ENCODE measurements around the gene OR2F2. TPM values are rescaled to one million over a fixed set of nuclear protein-coding genes. Genes with fewer than 3 reads are reported as not detected.

Gene OR2F2, protein sequence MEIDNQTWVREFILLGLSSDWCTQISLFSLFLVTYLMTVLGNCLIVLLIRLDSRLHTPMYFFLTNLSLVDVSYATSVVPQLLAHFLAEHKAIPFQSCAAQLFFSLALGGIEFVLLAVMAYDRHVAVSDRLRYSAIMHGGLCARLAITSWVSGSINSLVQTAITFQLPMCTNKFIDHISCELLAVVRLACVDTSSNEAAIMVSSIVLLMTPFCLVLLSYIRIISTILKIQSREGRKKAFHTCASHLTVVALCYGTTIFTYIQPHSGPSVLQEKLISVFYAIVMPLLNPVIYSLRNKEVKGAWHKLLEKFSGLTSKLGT
- not detected in 2 replicates for total RNA-seq

DNA sequence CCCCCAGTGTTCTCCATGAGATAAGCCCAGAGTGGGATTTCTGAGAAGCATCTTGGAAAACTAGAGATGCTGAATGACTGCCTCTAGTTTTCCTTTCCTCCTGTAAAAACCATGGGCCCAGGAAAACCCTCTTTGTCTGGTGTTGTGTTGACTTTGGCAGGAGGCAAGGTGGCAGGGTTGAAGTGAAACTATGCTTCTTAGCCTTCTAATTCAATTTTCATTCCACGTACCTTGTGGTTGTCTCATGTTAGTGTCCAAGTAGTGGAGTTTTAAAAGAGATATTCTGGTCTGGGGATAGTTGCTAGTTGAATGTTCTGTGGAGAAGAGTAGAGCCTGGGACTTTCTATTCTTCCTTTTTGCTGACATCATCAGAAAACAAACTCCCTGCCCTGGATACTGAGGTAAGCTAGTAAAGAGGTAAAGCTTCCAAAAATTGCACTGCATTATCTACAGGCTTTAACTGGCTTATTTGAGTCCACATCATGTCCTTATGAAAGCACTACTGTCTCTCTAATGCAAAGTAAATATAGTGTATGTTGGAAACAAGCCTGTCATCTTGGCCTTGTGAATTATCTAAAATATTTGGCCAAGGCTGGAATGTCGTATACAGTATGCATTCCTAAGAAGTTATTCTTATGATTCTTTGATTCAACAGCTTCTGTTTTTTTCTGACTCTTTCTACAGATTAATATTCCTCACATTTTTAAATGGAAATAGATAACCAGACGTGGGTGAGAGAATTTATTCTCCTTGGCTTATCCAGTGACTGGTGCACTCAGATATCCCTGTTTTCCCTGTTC lies at the start of gene OR2F2:
OR2F2 (plus strand) TSS at position 708 of the 800 bp plus-strand sequence; CDS start at position 708, 0 bp downstream.

DNA sequence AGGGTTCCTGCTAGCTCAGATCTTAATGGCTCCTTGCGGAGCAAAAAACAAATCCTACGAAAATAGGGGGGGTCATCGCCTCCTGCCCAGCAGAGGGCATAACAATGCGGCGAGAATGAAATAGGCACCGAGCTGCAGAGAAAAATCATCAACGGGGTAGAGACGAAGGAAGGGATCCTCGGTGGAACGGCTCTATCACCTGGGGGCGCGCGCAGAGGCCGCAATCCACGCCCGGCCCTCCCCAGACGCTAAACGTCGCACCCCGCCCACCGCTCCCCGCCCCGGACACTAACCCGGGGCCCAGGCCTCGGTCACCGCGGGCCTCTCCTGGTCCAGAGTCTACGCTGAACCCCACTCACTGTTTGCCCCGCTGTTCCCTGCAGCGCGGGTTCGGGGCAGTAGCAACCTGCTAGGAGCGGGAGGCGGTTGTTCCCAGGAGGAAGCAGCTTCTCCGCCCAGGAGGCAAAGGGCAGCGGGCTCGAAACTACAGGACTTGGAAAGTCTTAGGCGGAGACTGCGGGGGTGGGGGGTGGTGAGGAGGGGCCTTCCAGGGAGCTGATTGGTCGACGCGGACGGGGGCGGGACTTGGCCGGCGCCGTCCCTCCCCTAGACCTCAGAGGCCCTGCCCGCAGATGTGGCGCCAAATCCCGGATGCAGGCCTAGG lies 33.2 kb upstream of the OR2F2 start, which contains the start of gene TCAF1:
TCAF1 (minus strand) TSS at position 509 of the 664 bp plus-strand sequence. CDS start 25,568 bp downstream, outside the sequence.

DNA sequence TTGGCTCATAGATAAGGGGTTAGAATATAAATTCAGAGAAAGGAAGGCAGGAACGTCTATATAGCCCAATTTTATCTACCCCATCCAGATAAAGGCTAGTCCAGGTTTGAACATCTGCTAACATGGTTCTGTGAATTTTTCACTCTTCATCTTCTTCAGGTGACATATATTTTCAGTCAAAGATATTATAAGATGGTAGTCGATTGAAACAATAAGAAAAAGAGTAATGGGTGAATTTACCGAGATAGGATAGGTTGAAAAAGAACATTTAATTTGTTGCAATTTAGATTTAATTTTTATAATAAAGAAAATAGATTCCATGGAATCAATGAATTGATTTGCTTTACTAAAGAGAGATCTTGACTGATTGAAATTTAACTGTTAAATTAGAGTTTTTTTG lies 19.5 kb downstream of the OR2F2 start, which contains the start of gene OR2F1:
OR2F1 (plus strand) TSS at position 301 of the 400 bp plus-strand sequence. CDS start 5,127 bp downstream, outside the sequence.

Other genes starting within 250 kb of the OR2F2 start
- gene CTAGE6, start 177.5 kb upstream of the OR2F2 start, total RNA-seq = 0.13 and 0.62 TPM in 2 replicates
- 51.2 and 66.7 TPM in 2 replicates for gene TCAF1, start 33.1 kb upstream of the OR2F2 start, total RNA-seq
- gene OR2F1, start 19.6 kb downstream of the OR2F2 start, total RNA-seq = not detected in 2 replicates
- gene OR6B1, start 65.1 kb downstream of the OR2F2 start, total RNA-seq = not detected in 2 replicates
- not detected in 2 replicates for gene OR2A5, start 113.7 kb downstream of the OR2F2 start, total RNA-seq
- not detected in 2 replicates for gene OR2A25, start 134.6 kb downstream of the OR2F2 start, total RNA-seq
- gene OR2A12, start 151.0 kb downstream of the OR2F2 start, total RNA-seq = not detected in 2 replicates
- gene OR2A2, start 174.3 kb downstream of the OR2F2 start, total RNA-seq = not detected in 2 replicates
- gene OR2A14, start 187.9 kb downstream of the OR2F2 start, total RNA-seq = not detected in 2 replicates
- 0.37 and 0.66 TPM in 2 replicates for gene CTAGE4, start 248.2 kb downstream of the OR2F2 start, total RNA-seq